SK-N-SH (cell line): ENCODE data around the gene USP11.

ENCODE experiments used
- FOXJ3 ChIP-seq: sonication (generic); formaldehyde crosslinking; IDR thresholded peaks from 2 replicates; pipeline ENCODE4 v1.5.1; 2020; ENCODE audit warnings: mild to moderate bottlenecking, missing genetic modification reagents
- RFX5 ChIP-seq: IDR thresholded peaks from 2 replicates; pipeline ENCODE4 v1.6.1; 2012; ENCODE audit warnings: mild to moderate bottlenecking, improper control_type of control experiment, low read length
- TF ChIP-seq, protein P1 (sequence below): IDR thresholded peaks from 2 replicates; pipeline ENCODE4; 2012
- TF ChIP-seq, protein P2 (sequence below): fragments of 200-600 bp; sonication (generic); IDR thresholded peaks from 2 replicates; pipeline ENCODE4 v1.6.1; 2017; ENCODE audit warnings: antibody characterized with exemption, mild to moderate bottlenecking, moderate library complexity
- TF ChIP-seq, protein P3 (sequence below): IDR thresholded peaks from 2 replicates; pipeline ENCODE4 v1.4.0; 2012; ENCODE audit warnings: low read depth

DNA sequence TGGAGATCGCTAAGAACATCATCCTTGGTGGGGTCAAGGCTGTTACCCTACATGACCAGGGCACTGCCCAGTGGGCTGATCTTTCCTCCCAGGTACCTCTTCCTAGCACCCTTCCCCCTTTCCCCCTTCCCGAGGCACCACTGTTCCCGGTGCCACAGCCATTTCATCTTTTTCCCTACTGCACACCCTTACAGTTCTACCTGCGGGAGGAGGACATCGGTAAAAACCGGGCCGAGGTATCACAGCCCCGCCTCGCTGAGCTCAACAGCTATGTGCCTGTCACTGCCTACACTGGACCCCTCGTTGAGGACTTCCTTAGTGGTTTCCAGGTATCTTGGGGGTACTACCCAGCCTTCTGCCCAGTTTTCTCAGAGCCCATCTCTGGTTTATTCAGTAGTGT, 33.5 kb upstream of the USP11 start:
- TF ChIP-seq, protein P1, sequence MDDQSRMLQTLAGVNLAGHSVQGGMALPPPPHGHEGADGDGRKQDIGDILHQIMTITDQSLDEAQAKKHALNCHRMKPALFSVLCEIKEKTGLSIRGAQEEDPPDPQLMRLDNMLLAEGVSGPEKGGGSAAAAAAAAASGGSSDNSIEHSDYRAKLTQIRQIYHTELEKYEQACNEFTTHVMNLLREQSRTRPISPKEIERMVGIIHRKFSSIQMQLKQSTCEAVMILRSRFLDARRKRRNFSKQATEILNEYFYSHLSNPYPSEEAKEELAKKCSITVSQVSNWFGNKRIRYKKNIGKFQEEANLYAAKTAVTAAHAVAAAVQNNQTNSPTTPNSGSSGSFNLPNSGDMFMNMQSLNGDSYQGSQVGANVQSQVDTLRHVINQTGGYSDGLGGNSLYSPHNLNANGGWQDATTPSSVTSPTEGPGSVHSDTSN: no peak
- TF ChIP-seq, protein P2, sequence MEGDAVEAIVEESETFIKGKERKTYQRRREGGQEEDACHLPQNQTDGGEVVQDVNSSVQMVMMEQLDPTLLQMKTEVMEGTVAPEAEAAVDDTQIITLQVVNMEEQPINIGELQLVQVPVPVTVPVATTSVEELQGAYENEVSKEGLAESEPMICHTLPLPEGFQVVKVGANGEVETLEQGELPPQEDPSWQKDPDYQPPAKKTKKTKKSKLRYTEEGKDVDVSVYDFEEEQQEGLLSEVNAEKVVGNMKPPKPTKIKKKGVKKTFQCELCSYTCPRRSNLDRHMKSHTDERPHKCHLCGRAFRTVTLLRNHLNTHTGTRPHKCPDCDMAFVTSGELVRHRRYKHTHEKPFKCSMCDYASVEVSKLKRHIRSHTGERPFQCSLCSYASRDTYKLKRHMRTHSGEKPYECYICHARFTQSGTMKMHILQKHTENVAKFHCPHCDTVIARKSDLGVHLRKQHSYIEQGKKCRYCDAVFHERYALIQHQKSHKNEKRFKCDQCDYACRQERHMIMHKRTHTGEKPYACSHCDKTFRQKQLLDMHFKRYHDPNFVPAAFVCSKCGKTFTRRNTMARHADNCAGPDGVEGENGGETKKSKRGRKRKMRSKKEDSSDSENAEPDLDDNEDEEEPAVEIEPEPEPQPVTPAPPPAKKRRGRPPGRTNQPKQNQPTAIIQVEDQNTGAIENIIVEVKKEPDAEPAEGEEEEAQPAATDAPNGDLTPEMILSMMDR: no peak
- TF ChIP-seq FOXJ3 (no peak), RFX5 (no peak)
- TF ChIP-seq, protein P3, sequence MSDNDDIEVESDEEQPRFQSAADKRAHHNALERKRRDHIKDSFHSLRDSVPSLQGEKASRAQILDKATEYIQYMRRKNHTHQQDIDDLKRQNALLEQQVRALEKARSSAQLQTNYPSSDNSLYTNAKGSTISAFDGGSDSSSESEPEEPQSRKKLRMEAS: no peak
